ENCODE data around the gene MACROD1. TPM values are rescaled to one million over a fixed set of nuclear protein-coding genes. Genes with fewer than 3 reads are reported as not detected.

Gene MACROD1
- total RNA-seq, 1 donor from 2014 or later: 91.9 TPM

DNA sequence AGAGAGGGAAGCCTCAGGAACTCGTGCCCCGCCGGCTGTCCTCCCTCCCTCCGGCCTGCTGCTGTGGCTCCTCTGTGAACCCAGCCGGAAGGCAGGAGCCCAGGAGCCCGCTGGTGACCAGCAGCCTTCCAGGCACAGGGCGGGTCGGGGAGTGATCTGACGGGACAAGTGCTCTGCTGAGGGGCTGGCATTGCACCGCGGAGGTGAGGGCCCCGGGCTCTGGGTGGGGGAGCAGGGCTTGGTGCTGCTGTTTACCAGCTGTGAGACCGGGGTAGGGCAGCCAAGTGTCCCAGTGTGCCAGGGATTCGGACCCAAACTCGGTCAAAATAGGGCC lies 76.9 kb downstream of the MACROD1 start:
- no peak overlapping the region for H3K27ac ChIP-seq (ENCODE audit: low read depth, low read length)
- no peaks in the 10 kb centered on the region for H3K36me3 ChIP-seq (ENCODE audit: control insufficient read depth in 3 of 3, insufficient read depth in 3 of 3, low read length in 3 of 3)
- H3K9ac ChIP-seq (ENCODE audit: low read depth in 1 of 3, low read length in 3 of 3): peak overlapping the region in 1 of 3 donors; percentile 45
- H3K27me3 ChIP-seq (ENCODE audit: control insufficient read depth in 3 of 3, insufficient read depth in 3 of 3, low read length in 3 of 3): no peaks in the 10 kb centered on the region
- peaks cover 35 to 91% (median 68%) of the 10 kb centered on the region in 3 donors for H3K4me1 ChIP-seq (ENCODE audit: control insufficient read depth in 3 of 3, insufficient read depth in 3 of 3, low read length in 3 of 3)
- H3K9me3 ChIP-seq (ENCODE audit: control insufficient read depth in 3 of 3, low read length in 3 of 3): no peaks in the 10 kb centered on the region
- H3K4me3 ChIP-seq (ENCODE audit: low read length in 3 of 3): no peak overlapping the region

DNA sequence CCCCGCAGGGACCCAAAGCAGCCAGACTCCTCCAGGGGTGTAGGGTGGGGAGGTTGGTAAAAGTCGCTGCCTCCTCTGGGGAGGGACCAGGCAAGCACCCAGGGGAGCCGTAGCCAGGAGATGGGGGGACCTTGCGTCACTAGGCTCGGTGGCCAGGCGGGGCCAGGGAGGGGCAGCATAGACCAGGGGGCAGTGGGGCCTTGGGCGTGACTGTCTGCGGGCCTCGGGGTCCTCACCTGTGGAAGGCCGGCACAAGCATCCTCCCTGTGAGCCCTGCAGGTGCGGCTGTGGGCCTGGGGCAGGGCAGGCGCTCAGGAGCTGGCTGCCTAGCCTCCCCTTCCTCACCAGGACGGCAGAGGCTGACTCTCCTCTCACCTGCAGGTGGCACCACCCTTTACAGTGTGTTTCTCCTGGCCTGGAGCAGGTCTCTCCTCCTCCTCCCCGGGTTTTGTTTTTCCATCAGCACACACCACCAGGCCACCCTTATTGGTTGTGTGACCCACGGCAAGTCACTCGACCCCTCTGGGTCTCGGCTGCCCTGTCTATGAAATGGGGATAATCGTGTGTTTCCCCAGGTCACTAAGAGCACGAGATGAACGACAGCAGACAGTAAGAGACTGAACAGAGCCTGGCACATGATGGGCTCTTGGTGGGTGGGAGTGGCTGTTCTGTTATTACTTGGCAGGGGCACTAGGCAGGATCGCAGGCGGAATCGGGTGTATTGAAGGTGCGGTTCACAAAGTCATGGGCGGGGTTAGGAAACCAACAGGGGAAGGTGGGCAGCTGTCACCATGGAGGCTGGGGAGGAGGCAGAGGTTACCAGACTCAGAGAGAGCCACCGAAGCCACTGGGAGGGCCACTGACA lies 77.5 kb downstream of the MACROD1 start:
- Histone ChIP-seq H3K4me3 (ENCODE audit: low read length in 3 of 3) (no peak overlapping the region), H3K9ac (ENCODE audit: low read depth in 1 of 3, low read length in 3 of 3) (peak overlapping the region in 1 of 3 donors; percentile 45), H3K27me3 (ENCODE audit: control insufficient read depth in 3 of 3, insufficient read depth in 3 of 3, low read length in 3 of 3) (no peaks in the 10 kb centered on the region), H3K27ac (ENCODE audit: low read depth, low read length) (no peak overlapping the region), H3K9me3 (ENCODE audit: control insufficient read depth in 3 of 3, low read length in 3 of 3) (no peaks in the 10 kb centered on the region), H3K36me3 (ENCODE audit: control insufficient read depth in 3 of 3, insufficient read depth in 3 of 3, low read length in 3 of 3) (no peaks in the 10 kb centered on the region), H3K4me1 (ENCODE audit: control insufficient read depth in 3 of 3, insufficient read depth in 3 of 3, low read length in 3 of 3) (peaks cover 32 to 91% (median 69%) of the 10 kb centered on the region in 3 donors)

DNA sequence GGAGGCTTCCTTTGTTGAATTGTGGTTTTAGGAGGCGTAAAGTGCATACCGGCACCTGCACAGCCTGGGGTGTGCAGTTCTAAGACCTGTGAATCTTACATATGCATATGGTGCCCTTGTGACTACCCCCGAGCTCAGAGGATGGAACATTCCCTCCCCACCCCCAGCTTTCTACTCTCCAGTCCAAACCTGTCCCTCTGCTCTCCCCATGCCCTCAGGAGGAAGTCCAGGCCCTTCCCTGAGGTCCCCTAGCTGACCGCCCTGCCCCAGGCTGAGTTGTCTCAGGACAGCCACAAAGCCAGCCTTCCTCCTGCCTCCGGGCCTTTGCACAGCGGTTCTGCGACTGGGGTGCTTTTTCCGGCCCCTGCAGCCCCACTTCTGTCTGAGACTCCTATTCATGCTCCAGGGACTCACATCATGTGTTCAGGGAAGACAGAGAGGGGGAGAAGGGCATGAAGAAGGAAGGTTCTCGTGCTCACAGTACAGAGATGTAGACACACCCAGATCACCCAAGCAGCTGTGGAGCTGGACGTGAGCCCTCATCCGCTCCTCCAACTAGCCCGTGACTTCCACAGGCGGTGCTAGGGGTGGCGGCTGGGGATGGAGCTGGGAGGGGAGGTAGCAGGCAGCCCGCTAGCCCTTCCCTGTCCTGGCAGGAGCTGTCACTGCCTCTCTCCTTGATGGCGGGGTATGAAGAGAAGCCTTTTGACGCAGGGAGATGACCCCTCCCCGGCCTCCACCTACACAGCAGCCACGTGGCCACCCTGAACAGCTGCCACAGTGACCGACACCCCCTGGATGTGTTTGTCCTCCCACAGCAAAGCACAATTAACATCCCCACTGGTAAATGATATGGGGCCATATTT lies 79.4 kb downstream of the MACROD1 start:
- Histone ChIP-seq H3K9ac (ENCODE audit: low read depth in 1 of 3, low read length in 3 of 3) (no peak overlapping the region), H3K9me3 (ENCODE audit: control insufficient read depth in 3 of 3, low read length in 3 of 3) (no peaks in the 10 kb centered on the region), H3K4me1 (ENCODE audit: control insufficient read depth in 3 of 3, insufficient read depth in 3 of 3, low read length in 3 of 3) (peaks cover 32 to 79% (median 65%) of the 10 kb centered on the region in 3 donors), H3K4me3 (ENCODE audit: low read length in 3 of 3) (no peak overlapping the region), H3K36me3 (ENCODE audit: control insufficient read depth in 3 of 3, insufficient read depth in 3 of 3, low read length in 3 of 3) (no peaks in the 10 kb centered on the region), H3K27ac (ENCODE audit: low read depth, low read length) (no peak overlapping the region), H3K27me3 (ENCODE audit: control insufficient read depth in 3 of 3, insufficient read depth in 3 of 3, low read length in 3 of 3) (no peaks in the 10 kb centered on the region)

DNA sequence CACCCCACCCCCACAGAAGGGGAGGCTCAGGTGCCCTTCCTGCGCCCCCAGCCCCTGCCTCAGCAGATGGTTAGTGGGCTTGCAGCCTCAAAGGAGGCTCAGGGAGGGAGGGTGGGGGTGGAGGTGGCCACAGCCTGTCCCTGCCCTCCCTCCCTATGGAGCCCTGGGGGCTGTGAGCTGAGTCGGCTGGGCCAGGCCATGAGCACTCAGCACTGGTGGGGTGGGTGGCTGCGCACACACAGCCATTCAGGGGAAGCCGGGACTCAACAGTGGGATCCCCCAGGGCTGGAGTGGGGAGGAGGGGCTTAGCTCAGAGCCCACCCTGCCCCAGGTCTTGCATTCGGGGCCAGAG lies 80.0 kb downstream of the MACROD1 start:
- H3K4me1 ChIP-seq (ENCODE audit: control insufficient read depth in 3 of 3, insufficient read depth in 3 of 3, low read length in 3 of 3): peaks cover 32 to 74% (median 65%) of the 10 kb centered on the region in 3 donors
- H3K4me3 ChIP-seq (ENCODE audit: low read length in 3 of 3): no peak overlapping the region
- H3K9ac ChIP-seq (ENCODE audit: low read depth in 1 of 3, low read length in 3 of 3): no peak overlapping the region
- H3K27me3 ChIP-seq (ENCODE audit: control insufficient read depth in 3 of 3, insufficient read depth in 3 of 3, low read length in 3 of 3): no peaks in the 10 kb centered on the region
- no peaks in the 10 kb centered on the region for H3K9me3 ChIP-seq (ENCODE audit: control insufficient read depth in 3 of 3, low read length in 3 of 3)
- H3K36me3 ChIP-seq (ENCODE audit: control insufficient read depth in 3 of 3, insufficient read depth in 3 of 3, low read length in 3 of 3): no peaks in the 10 kb centered on the region
- no peak overlapping the region for H3K27ac ChIP-seq (ENCODE audit: low read depth, low read length)

DNA sequence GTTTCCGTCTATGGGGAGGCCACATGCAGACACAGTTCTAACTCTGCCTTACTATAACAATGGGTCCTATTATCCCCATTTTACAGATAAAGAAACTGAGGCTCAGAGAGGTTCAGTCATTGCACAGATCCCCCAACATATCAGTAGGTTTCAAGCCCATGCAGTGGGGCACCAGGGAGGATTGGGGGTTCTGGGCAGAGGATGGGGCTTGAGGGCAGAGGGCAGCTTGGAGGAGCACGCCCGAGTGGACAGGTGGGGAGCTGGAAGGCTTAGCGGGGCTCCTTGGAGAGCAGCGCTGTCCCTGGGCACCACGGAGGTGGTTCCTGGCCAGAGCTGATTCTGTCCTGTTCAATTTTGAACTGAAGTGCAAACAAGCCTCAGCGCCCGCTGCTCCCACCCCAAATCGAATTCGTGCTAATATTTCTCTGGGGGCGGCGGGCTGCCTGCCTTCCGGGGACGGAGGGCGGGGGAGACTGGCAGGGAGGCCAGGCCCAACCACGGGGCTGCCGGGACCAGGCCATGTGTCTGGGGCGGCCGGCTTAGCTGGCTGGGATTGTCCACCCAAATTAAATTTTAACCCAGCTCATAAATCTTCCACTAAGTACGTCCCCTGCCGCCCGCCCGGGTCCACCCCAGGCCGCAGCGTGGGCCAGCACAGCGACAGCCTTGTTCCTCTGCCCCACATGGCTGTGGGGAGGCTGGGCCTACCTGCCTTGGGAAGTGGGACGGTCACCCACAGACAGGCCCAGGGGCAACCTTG lies 80.8 kb downstream of the MACROD1 start:
- Histone ChIP-seq H3K4me3 (ENCODE audit: low read length in 3 of 3) (no peak overlapping the region), H3K9ac (ENCODE audit: low read depth in 1 of 3, low read length in 3 of 3) (peak overlapping the region in 1 of 3 donors; percentile 2), H3K27me3 (ENCODE audit: control insufficient read depth in 3 of 3, insufficient read depth in 3 of 3, low read length in 3 of 3) (no peaks in the 10 kb centered on the region), H3K36me3 (ENCODE audit: control insufficient read depth in 3 of 3, insufficient read depth in 3 of 3, low read length in 3 of 3) (no peaks in the 10 kb centered on the region), H3K27ac (ENCODE audit: low read depth, low read length) (no peak overlapping the region), H3K4me1 (ENCODE audit: control insufficient read depth in 3 of 3, insufficient read depth in 3 of 3, low read length in 3 of 3) (peaks cover 32 to 67% (median 58%) of the 10 kb centered on the region in 3 donors), H3K9me3 (ENCODE audit: control insufficient read depth in 3 of 3, low read length in 3 of 3) (no peaks in the 10 kb centered on the region)

DNA sequence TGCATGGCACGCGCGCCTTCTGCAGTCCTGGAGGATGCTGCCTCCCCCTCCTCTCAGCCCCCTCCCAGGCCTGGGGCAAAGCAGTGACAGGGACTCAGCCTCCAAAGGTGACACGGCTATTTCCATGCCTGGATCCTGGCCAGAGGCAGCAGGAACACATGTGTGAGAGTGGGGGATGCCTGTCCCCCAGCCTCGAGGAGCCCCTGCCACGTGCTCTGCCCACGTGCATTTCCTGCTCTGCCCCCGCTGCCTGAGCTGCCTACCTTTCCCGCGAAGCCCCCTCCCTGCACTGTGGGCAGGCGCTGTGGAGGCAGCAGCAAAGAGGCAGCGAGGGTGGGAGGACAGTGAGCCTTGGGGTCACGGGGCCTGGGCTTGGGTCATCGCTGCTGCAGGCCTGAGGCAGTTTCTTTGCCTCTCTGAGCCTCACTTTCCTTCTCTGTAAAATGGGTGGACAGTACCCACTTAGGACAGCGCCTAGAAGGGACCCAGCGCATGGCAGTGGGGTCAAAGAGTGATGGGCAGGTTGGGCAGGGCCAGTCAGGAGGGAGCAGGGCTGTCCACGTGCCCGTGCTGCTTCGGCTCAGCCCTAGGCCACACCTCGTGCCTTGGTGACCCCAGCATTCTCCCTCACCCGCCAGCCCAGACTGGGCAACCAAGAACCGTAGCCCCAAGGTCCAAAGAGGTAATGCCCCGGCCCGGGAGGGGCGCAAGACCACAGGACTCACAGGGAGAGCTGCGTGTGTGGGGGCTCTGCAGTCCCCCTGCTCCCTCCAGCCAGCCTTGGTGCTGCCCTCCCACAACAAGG lies 81.6 kb downstream of the MACROD1 start:
- peaks cover 32 to 63% (median 53%) of the 10 kb centered on the region in 3 donors for H3K4me1 ChIP-seq (ENCODE audit: control insufficient read depth in 3 of 3, insufficient read depth in 3 of 3, low read length in 3 of 3)
- no peaks in the 10 kb centered on the region for H3K9me3 ChIP-seq (ENCODE audit: control insufficient read depth in 3 of 3, low read length in 3 of 3)
- H3K9ac ChIP-seq (ENCODE audit: low read depth in 1 of 3, low read length in 3 of 3): peak overlapping the region in 2 of 3 donors; percentile 2 to 54
- H3K27ac ChIP-seq (ENCODE audit: low read depth, low read length): no peak overlapping the region
- no peak overlapping the region for H3K4me3 ChIP-seq (ENCODE audit: low read length in 3 of 3)
- H3K36me3 ChIP-seq (ENCODE audit: control insufficient read depth in 3 of 3, insufficient read depth in 3 of 3, low read length in 3 of 3): no peaks in the 10 kb centered on the region
- H3K27me3 ChIP-seq (ENCODE audit: control insufficient read depth in 3 of 3, insufficient read depth in 3 of 3, low read length in 3 of 3): no peaks in the 10 kb centered on the region

DNA sequence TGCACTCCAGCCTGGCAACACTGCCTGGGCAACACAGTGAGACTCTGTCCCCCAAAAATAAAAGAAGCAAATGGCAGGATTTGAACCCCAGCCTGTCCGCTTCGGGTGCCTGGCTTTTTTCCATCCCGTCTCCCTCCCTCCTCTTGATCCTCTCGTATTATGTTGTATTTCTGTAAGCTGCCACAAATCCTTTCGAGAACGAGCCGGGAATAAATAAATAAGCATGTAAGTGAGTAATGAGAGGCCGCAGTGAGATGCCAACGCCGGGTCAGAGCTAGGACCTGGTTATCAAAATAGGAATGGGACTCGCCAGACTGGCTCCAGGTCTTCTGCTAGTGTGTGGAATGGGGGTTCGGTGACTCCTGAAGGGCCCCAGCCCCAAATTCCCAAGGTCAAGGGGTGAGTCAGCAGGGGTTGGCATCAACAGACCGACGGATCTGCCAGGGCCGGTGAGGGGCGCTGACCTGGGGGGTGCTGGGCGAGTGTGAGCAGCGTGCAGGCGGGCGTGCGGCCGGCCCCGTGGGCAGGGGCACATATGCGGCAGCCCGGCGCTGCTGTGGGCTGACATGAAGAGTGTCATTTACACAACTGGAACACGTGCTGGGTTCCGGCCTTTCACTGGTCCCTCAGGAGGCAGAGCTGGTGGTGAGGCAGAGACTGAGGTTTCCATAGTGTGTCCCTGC lies 82.4 kb downstream of the MACROD1 start:
- H3K27ac ChIP-seq (ENCODE audit: low read depth, low read length): no peak overlapping the region
- H3K27me3 ChIP-seq (ENCODE audit: control insufficient read depth in 3 of 3, insufficient read depth in 3 of 3, low read length in 3 of 3): no peaks in the 10 kb centered on the region
- no peak overlapping the region for H3K4me3 ChIP-seq (ENCODE audit: low read length in 3 of 3)
- H3K9ac ChIP-seq (ENCODE audit: low read depth in 1 of 3, low read length in 3 of 3): peak overlapping the region in 1 of 3 donors; percentile 54
- H3K36me3 ChIP-seq (ENCODE audit: control insufficient read depth in 3 of 3, insufficient read depth in 3 of 3, low read length in 3 of 3): no peaks in the 10 kb centered on the region
- peaks cover 29 to 61% (median 50%) of the 10 kb centered on the region in 3 donors for H3K4me1 ChIP-seq (ENCODE audit: control insufficient read depth in 3 of 3, insufficient read depth in 3 of 3, low read length in 3 of 3)
- no peaks in the 10 kb centered on the region for H3K9me3 ChIP-seq (ENCODE audit: control insufficient read depth in 3 of 3, low read length in 3 of 3)

DNA sequence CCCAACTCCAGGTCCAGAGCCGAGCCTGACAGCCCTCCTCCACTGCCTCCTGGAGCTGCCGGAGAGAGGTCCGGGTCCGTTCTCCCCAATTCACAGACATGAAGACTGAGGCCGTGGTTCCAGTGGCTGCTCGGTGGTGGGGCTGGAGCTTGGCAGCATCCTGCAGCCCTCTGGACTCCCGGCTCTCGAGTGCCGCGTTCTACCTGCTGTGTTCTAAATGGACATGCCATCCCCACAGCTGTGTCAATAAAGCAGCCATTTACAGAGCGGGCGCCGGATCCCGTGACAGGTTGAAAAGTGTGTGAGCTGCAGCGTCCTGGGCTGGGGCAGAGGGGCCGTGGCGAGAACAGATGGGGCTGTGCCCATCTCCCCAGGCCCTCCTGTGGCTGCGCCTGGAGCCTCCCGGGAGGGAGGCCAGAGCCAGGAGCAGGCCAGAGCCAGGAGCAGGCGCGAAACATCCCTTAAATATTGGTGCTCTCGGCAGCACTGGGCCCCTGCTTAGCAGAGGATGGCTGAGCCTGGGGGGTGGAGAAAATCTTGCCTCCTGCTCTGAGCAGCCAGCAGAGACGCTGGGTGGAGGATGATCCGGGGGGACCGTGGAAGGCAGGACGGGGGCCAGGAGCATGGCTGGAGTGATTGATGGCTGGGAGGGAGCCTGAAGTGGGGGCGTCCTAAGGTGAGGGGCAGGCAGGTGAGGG lies 84.0 kb downstream of the MACROD1 start:
- Histone ChIP-seq H3K4me3 (ENCODE audit: low read length in 3 of 3) (no peak overlapping the region), H3K27me3 (ENCODE audit: control insufficient read depth in 3 of 3, insufficient read depth in 3 of 3, low read length in 3 of 3) (no peaks in the 10 kb centered on the region), H3K4me1 (ENCODE audit: control insufficient read depth in 3 of 3, insufficient read depth in 3 of 3, low read length in 3 of 3) (peaks cover 26 to 60% (median 48%) of the 10 kb centered on the region in 3 donors), H3K27ac (ENCODE audit: low read depth, low read length) (no peak overlapping the region), H3K9ac (ENCODE audit: low read depth in 1 of 3, low read length in 3 of 3) (no peak overlapping the region), H3K36me3 (ENCODE audit: control insufficient read depth in 3 of 3, insufficient read depth in 3 of 3, low read length in 3 of 3) (no peaks in the 10 kb centered on the region), H3K9me3 (ENCODE audit: control insufficient read depth in 3 of 3, low read length in 3 of 3) (no peaks in the 10 kb centered on the region)
